Skeletal muscle satellite cell (primary cell): ENCODE measurements around the gene NPHP4.

Experiments used
- H3K27me3 ChIP-seq: 2 replicates; pipeline ENCODE4 v1.7.0; 2013; ENCODE audit warnings: low read length; ENCODE audit not compliant: control insufficient read depth, insufficient read depth
- H3K36me3 ChIP-seq: 2 replicates; pipeline ENCODE4 v1.7.0; 2013; ENCODE audit warnings: mild to moderate bottlenecking, control low read depth, low read length; ENCODE audit not compliant: insufficient read depth
- H3K4me1 ChIP-seq: 2 replicates; pipeline ENCODE4 v1.7.0; 2013; ENCODE audit warnings: low read length; ENCODE audit not compliant: control insufficient read depth, insufficient read depth
- H3K4me2 ChIP-seq: 2 replicates; pipeline ENCODE4 v1.7.0; 2013; ENCODE audit warnings: mild to moderate bottlenecking, low read length
- H3K4me3 ChIP-seq: 2 replicates; pipeline ENCODE4 v1.7.0; 2013; ENCODE audit warnings: low read length
- H3K9ac ChIP-seq: 2 replicates; pipeline ENCODE4 v1.7.0; 2013; ENCODE audit warnings: mild to moderate bottlenecking, low read depth, low read length, moderate library complexity
- H3K9me3 ChIP-seq: replicated peaks from 2 replicates; pipeline ENCODE4 v1.7.0; 2013; ENCODE audit warnings: mild to moderate bottlenecking, control low read depth, low read length

Gene NPHP4

GRCh38 chr1:5915587-5916571, 76.3 kb downstream of the NPHP4 start:
- H3K4me3 ChIP-seq, result no peak overlapping the region
- H3K9ac ChIP-seq, result no peak overlapping the region
- H3K4me1 ChIP-seq, result peaks cover 3% of the 10 kb centered on the region
- no peaks in the 10 kb centered on the region for H3K9me3 ChIP-seq
- no peaks in the 10 kb centered on the region for H3K36me3 ChIP-seq
- no peaks in the 10 kb centered on the region for H3K27me3 ChIP-seq
- H3K4me2 ChIP-seq, result no peak overlapping the region

DNA sequence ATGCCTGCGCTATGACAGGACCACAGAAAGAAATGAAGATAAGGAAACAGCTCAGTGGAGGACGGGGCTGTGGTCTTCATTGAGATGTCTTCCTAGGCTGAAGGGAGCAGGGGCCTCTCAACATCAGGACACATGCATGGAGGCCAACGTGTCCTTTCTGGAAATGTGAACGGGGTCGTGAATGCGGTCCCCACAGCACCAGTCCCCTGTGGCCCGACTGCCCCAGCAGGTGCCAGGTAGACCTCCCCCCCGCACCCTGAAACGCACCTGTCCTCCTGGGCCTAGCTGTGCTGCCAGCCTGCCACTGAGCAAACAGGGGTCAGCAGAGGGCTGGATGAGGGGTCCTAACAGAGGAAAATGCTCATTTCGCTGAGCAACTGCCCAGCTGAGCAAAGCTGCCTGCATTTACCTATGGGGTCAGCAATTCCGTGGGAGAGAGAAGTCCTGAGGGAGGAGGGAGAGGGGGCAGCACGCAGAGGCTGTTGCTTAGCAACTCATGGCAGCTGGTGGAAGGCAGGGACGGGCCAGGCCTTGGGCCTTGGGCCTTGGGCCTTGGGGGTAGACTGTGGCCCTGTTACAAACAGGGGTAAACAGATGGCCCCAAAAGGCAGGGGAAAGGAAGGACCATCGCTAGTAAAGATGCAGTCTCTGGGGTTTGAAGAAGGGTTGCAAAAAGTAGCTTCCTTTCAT, 77.4 kb downstream of the NPHP4 start:
- no peaks in the 10 kb centered on the region for H3K36me3 ChIP-seq

GRCh38 chr1:5913876-5914275, 78.3 kb downstream of the NPHP4 start:
- Histone ChIP-seq H3K4me2 (no peak overlapping the region), H3K9ac (no peak overlapping the region), H3K27me3 (no peaks in the 10 kb centered on the region), H3K9me3 (no peaks in the 10 kb centered on the region), H3K4me3 (no peak overlapping the region), H3K36me3 (no peaks in the 10 kb centered on the region), H3K4me1 (peaks cover 3% of the 10 kb centered on the region)

More for the DNA sequence above, 77.4 kb downstream of the NPHP4 start:
- no peak overlapping the region for H3K4me3 ChIP-seq
- H3K9ac ChIP-seq, result no peak overlapping the region
- H3K9me3 ChIP-seq, result no peaks in the 10 kb centered on the region
- no peaks in the 10 kb centered on the region for H3K27me3 ChIP-seq
- no peak overlapping the region for H3K4me2 ChIP-seq
- peaks cover 3% of the 10 kb centered on the region for H3K4me1 ChIP-seq

- H3K4me3 ChIP-seq, result no peak overlapping the region
- peaks cover 3% of the 10 kb centered on the region for H3K4me1 ChIP-seq
- no peak overlapping the region for H3K9ac ChIP-seq
- H3K27me3 ChIP-seq, result no peaks in the 10 kb centered on the region
- H3K36me3 ChIP-seq, result no peaks in the 10 kb centered on the region
- H3K9me3 ChIP-seq, result no peaks in the 10 kb centered on the region
- no peak overlapping the region for H3K4me2 ChIP-seq
These were observed 79.0 kb downstream of the NPHP4 start for GRCh38 chr1:5913078-5913845.

GRCh38 chr1:5911871-5912271, 80.4 kb downstream of the NPHP4 start:
- Histone ChIP-seq H3K27me3 (no peaks in the 10 kb centered on the region), H3K9me3 (no peaks in the 10 kb centered on the region), H3K4me1 (peaks cover 3% of the 10 kb centered on the region), H3K4me3 (no peak overlapping the region), H3K4me2 (no peak overlapping the region), H3K9ac (no peak overlapping the region), H3K36me3 (no peaks in the 10 kb centered on the region)

DNA sequence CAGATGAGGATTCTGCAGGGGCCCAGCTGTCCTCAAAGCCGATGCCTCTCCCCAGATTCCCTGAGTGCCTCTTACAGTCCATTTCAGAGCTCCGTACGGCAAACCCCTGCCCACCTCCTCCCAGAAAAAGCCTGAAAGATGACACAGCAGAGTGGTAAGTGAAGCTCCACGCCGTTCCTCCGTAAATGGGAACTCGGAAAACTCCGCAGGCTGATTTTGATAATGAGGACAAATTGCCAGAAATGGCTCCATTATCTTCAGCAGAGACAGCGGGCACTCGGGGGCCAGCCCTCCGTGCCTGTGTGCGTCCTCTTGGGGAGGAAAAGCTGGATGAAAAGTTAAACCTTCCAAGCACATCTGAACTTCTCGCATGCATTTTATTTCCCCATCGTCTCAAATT, 81.1 kb downstream of the NPHP4 start:
- H3K9ac ChIP-seq, result no peak overlapping the region
- H3K36me3 ChIP-seq, result no peaks in the 10 kb centered on the region
- H3K9me3 ChIP-seq, result no peaks in the 10 kb centered on the region
- H3K4me2 ChIP-seq, result no peak overlapping the region
- no peaks in the 10 kb centered on the region for H3K27me3 ChIP-seq
- no peak overlapping the region for H3K4me3 ChIP-seq
- H3K4me1 ChIP-seq, result peaks cover 3% of the 10 kb centered on the region

GRCh38 chr1:5910666-5911065, 81.6 kb downstream of the NPHP4 start:
- no peak overlapping the region for H3K4me2 ChIP-seq
- no peaks in the 10 kb centered on the region for H3K36me3 ChIP-seq
- no peaks in the 10 kb centered on the region for H3K27me3 ChIP-seq
- H3K4me3 ChIP-seq, result no peak overlapping the region
- no peaks in the 10 kb centered on the region for H3K9me3 ChIP-seq
- H3K9ac ChIP-seq, result no peak overlapping the region
- H3K4me1 ChIP-seq, result peaks cover under 1% of the 10 kb centered on the region

DNA sequence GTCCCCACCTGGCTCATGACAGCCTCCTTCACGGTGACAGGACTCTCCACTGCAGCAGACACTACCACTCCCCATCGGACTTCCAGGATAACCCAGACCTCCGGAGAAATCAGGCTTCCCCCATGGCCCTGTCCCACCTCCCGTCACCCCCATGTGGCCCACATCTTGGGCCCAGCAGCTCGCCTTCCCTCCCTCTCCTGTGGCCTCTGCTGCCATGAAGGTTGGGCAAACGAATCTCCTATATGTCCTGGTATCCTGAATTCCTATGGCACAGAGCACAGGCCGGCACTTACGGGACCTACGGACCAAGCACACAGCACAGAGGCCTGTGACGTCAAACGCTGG, 82.0 kb downstream of the NPHP4 start:
- peaks cover 2% of the 10 kb centered on the region for H3K36me3 ChIP-seq
- no peak overlapping the region for H3K4me3 ChIP-seq
- H3K9me3 ChIP-seq, result no peaks in the 10 kb centered on the region
- H3K9ac ChIP-seq, result no peak overlapping the region
- H3K4me2 ChIP-seq, result no peak overlapping the region
- H3K27me3 ChIP-seq, result no peaks in the 10 kb centered on the region
- H3K4me1 ChIP-seq, result no peaks in the 10 kb centered on the region

DNA sequence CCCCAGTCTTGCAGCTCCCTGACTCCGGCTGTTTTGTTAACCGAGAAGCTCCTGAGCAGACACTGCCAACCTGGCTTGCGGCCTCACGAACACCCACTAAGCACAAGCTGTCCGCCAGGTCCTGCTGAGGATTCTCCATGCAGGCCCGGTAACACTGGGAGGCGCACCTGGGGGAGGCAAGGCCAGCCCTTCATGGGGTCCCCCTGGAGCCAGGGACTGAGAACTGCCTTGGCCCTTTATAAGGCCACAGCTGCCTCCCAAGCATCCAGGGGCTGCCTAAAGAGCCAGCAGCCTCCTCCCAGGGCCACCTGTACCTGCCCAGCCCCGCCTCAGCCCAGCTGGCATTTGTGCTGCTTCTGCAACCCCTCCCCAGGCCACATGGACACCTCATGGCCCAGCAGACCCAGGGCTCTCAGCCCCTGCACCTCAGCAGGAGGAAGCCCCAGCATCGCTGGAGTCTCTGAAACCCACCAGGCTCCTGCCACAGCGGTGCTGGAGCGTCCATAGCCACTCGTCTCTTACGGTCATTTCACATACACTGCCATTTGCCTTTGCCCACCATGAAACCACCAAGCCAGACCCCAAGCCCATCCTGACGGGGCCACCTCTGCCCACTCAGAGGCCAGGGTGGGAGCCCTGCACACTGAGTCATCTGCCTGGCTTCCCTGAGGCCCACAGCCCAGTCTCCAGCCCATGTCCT, 82.5 kb downstream of the NPHP4 start:
- Histone ChIP-seq H3K27me3 (no peaks in the 10 kb centered on the region), H3K36me3 (peaks cover 6% of the 10 kb centered on the region), H3K4me1 (no peaks in the 10 kb centered on the region), H3K4me2 (no peak overlapping the region), H3K9ac (no peak overlapping the region), H3K9me3 (no peaks in the 10 kb centered on the region), H3K4me3 (no peak overlapping the region)

GRCh38 chr1:5908461-5909375, 83.5 kb downstream of the NPHP4 start:
- Histone ChIP-seq H3K9ac (no peak overlapping the region), H3K9me3 (no peaks in the 10 kb centered on the region), H3K4me1 (no peaks in the 10 kb centered on the region), H3K27me3 (no peaks in the 10 kb centered on the region), H3K4me3 (no peak overlapping the region), H3K4me2 (no peak overlapping the region), H3K36me3 (peaks cover 6% of the 10 kb centered on the region)
